Cardiac muscle cell (in vitro differentiated cells and primary cell): ENCODE results near the gene HECW1. TPM values are rescaled to one million over a fixed set of nuclear protein-coding genes. Genes with fewer than 3 reads are reported as not detected.
"Not testable (repeated sequence)": the region's sequence is repeated elsewhere in the genome, so short reads cannot be mapped to it uniquely, and the experiment has no call there.

ENCODE experiments used
- DNase-seq, 2 donors: peaks; one replicate each; pipeline versions ENCODE4 v3.0.0 to v3.0.0-alpha.2; 2010 to 2017; ENCODE audit warnings: low read depth in 1 of 2, low spot score in 1 of 2
- H3K27ac ChIP-seq: fragments of 200-600 bp; sonication (generic); 2 replicates; pipeline ENCODE4 v1.5.1; 2016
- H3K27me3 ChIP-seq: fragments of 200-600 bp; sonication (generic); 2 replicates; pipeline ENCODE4 v1.6.0; 2016; ENCODE audit warnings: control low read depth
- H3K36me3 ChIP-seq: fragments of 200-600 bp; sonication (generic); 2 replicates; pipeline ENCODE4 v1.5.1; 2016; ENCODE audit warnings: control low read depth
- H3K4me1 ChIP-seq: fragments of 200-600 bp; sonication (generic); 2 replicates; pipeline ENCODE4 v1.8.1; 2017; ENCODE audit warnings: low read depth, mild to moderate bottlenecking, mixed run types
- H3K4me3 ChIP-seq: fragments of 200-600 bp; sonication (generic); 2 replicates; pipeline ENCODE4 v1.5.1; 2016; ENCODE audit warnings: mild to moderate bottlenecking
- H3K9me3 ChIP-seq: fragments of 200-600 bp; sonication (generic); 2 replicates; pipeline ENCODE4 v1.5.1; 2017; ENCODE audit warnings: low read depth, mild to moderate bottlenecking, control low read depth
- CTCF ChIP-seq: IDR thresholded peaks from 2 replicates; pipeline ENCODE4 v1.5.1; 2012; ENCODE audit warnings: low read depth, mild to moderate bottlenecking, low read length
- polyA plus RNA-seq: library from polyadenylated mRNA; unstranded; fragments of >200 nt; fragmentation: Nextera tagmentation; extraction: Ambion mirVana; gene quantifications from 2 replicates; pipeline ENCODE4 v1.2.1, GENCODE V29; 2016
- total RNA-seq: library from RNA; depleted of rRNA; stranded (reverse); fragments of >200 nt; gene quantifications from 2 replicates; pipeline ENCODE4 v1.2.3, GENCODE V29; 2016

HECW1 gene
- total and polyA plus RNA-seq, 2 experiments from 2014 or later: 0.06 to 0.13 TPM

GRCh38 chr7:43584195-43584586, 471.7 kb downstream of the HECW1 start:
- no peaks in the 10 kb centered on the region for H3K9me3 ChIP-seq
- H3K4me1 ChIP-seq: peaks cover 10% of the 10 kb centered on the region
- H3K27me3 ChIP-seq: no peaks in the 10 kb centered on the region
- H3K4me3 ChIP-seq: peak overlapping the region; percentile 92
- TF ChIP-seq CTCF: no peak
- peak; percentile 9 to 81 for DNase-seq
- H3K36me3 ChIP-seq: no peaks in the 10 kb centered on the region
- H3K27ac ChIP-seq: peak overlapping the region; percentile 93

GRCh38 chr7:43584733-43585132, 472.3 kb downstream of the HECW1 start:
- Histone ChIP-seq H3K4me3 (peak overlapping the region; percentile 92), H3K27ac (peak overlapping the region; percentile 93)
- H3K4me1 ChIP-seq, H3K36me3 ChIP-seq, H3K27me3 ChIP-seq, H3K9me3 ChIP-seq, DNase-seq: not testable (repeated sequence)

- Histone ChIP-seq H3K27ac (no peak overlapping the region), H3K4me3 (no peak overlapping the region), H3K27me3 (no peaks in the 10 kb centered on the region), H3K9me3 (no peaks in the 10 kb centered on the region), H3K36me3 (no peaks in the 10 kb centered on the region), H3K4me1 (peaks cover 10% of the 10 kb centered on the region)
- peak in 1 of 2 donors; percentile 90 for DNase-seq
- no peak for TF ChIP-seq CTCF
Observed at GRCh38 chr7:43585562-43585961, 473.1 kb downstream of the HECW1 start.

GRCh38 chr7:43586251-43586900, 473.9 kb downstream of the HECW1 start:
- H3K27me3 ChIP-seq: no peaks in the 10 kb centered on the region
- no peak overlapping the region for H3K4me3 ChIP-seq
- no peak for DNase-seq
- peaks cover 10% of the 10 kb centered on the region for H3K4me1 ChIP-seq
- no peak overlapping the region for H3K27ac ChIP-seq
- no peak for TF ChIP-seq CTCF
- H3K9me3 ChIP-seq: no peaks in the 10 kb centered on the region
- H3K36me3 ChIP-seq: no peaks in the 10 kb centered on the region

GRCh38 chr7:43588477-43589132, 476.2 kb downstream of the HECW1 start:
- no peak overlapping the region for H3K4me3 ChIP-seq
- no peaks in the 10 kb centered on the region for H3K36me3 ChIP-seq
- no peaks in the 10 kb centered on the region for H3K9me3 ChIP-seq
- H3K27ac ChIP-seq: no peak overlapping the region
- no peak for DNase-seq
- peaks cover 10% of the 10 kb centered on the region for H3K4me1 ChIP-seq
- no peak for TF ChIP-seq CTCF
- H3K27me3 ChIP-seq: no peaks in the 10 kb centered on the region

GRCh38 chr7:43589133-43589478, 476.7 kb downstream of the HECW1 start:
- Histone ChIP-seq H3K9me3 (no peaks in the 10 kb centered on the region), H3K4me1 (peaks cover 10% of the 10 kb centered on the region), H3K4me3 (no peak overlapping the region), H3K36me3 (no peaks in the 10 kb centered on the region), H3K27me3 (no peaks in the 10 kb centered on the region), H3K27ac (no peak overlapping the region)
- no peak for DNase-seq
- TF ChIP-seq CTCF: no peak
